ENCODE data around the gene ANKRD45.
"Not testable (repeated sequence)": the region's sequence is repeated elsewhere in the genome, so short reads cannot be mapped to it uniquely, and the experiment has no call there.

The ANKRD45 gene

GRCh38 chr1:173572201-173572873, 97.3 kb downstream of the ANKRD45 start:
- DNase-seq (ENCODE audit: low read depth) = no peak

- DNase-seq (ENCODE audit: low read depth) = no peak
These were observed 99.2 kb downstream of the ANKRD45 start for GRCh38 chr1:173570370-173571007.

GRCh38 chr1:173568483-173568882, 101.2 kb downstream of the ANKRD45 start:
- no peak for DNase-seq (ENCODE audit: low read depth)

- DNase-seq (ENCODE audit: low read depth) = not testable (repeated sequence)
These were observed 105.8 kb downstream of the ANKRD45 start for GRCh38 chr1:173563846-173564245.

GRCh38 chr1:173562813-173563212, 106.8 kb downstream of the ANKRD45 start:
- DNase-seq (ENCODE audit: low read depth) = no peak

- DNase-seq (ENCODE audit: low read depth) = no peak
These were observed 108.4 kb downstream of the ANKRD45 start for GRCh38 chr1:173561263-173561662.

DNA sequence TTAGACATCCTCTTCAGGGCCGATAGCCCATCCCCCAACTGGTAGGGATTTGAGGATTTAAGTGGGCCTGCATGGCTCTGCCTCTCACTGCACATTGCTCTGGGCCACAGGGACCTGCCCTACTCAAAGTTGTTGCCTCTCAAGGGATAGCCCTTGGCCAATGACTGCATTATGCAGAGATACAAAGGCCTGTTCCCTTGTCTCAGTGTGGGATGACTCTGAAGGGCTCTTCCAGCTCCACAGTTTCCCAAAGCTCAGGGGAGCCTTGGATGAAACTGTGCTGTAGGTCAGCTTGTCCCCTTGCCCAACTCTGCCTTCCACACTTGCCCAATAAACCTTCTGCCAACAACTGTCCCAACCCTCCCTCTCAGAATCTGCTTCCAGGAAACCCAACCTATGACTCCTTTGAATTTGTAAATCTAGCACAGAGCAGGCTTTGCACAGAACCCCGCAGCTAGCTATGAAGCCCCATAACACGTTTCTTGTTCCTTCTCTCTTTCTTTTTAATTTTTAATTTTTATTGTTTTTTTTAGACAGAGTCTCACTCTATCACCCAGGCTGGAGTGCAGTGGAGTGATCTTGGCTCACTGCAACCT, 109.3 kb downstream of the ANKRD45 start:
- DNase-seq (ENCODE audit: low read depth) = no peak

Data from stimulated activated CD8-positive, alpha-beta memory T cell treated with anti-CD3 and anti-CD28 coated beads, Interleukin-7, amount 100 ng/mL, for 24 hours (primary cell).